ENCODE data around the gene RAB44.
"Not testable (repeated sequence)": the region's sequence is repeated elsewhere in the genome, so short reads cannot be mapped to it uniquely, and the experiment has no call there.

Gene RAB44

DNA sequence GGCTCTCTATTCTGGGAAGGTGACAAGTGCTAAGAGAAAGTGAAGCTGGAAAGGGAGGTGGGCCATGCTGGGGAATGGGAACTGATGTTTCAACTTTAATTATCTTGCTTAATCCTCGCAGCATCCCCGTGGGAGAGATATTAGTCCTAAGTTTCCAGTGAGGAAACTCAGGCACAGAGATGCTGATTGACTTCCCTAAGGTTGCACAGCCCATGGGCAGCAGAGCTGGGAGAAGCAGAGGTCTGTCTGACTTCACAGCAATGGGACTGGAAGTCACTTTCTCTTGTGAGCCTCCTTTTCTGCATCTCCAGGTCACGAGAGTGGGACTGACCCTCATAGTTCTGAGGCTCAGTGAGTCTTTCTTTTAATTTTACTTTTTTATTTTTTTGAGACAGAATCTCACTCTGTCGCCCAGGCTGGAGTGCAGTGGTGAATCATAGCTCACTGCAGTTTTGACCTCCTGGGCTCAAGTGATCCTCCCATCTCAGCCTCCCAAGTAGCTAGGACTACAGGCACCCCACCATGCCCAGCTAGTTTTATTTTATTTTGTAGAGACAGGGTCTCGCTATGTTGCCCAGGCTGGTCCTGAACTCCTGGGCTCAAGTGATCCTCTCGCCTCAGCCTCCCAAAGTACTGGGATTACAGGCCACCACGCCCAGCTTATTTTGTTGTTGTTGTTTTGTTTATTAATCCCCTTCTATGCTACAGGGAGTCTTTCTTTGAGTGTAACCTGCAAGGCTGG lies 2.6 kb downstream of the RAB44 start:
- TF ChIP-seq, protein P1, sequence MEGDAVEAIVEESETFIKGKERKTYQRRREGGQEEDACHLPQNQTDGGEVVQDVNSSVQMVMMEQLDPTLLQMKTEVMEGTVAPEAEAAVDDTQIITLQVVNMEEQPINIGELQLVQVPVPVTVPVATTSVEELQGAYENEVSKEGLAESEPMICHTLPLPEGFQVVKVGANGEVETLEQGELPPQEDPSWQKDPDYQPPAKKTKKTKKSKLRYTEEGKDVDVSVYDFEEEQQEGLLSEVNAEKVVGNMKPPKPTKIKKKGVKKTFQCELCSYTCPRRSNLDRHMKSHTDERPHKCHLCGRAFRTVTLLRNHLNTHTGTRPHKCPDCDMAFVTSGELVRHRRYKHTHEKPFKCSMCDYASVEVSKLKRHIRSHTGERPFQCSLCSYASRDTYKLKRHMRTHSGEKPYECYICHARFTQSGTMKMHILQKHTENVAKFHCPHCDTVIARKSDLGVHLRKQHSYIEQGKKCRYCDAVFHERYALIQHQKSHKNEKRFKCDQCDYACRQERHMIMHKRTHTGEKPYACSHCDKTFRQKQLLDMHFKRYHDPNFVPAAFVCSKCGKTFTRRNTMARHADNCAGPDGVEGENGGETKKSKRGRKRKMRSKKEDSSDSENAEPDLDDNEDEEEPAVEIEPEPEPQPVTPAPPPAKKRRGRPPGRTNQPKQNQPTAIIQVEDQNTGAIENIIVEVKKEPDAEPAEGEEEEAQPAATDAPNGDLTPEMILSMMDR (conservative IDR thresholded peaks at IDR 0.05; ENCODE audit: control insufficient read depth, insufficient read depth, low read depth, low read length): no peak
- DNase-seq (ENCODE audit: low read depth): no peak
- H3K4me3 ChIP-seq (ENCODE audit: control insufficient read depth, low read depth, low read length): no peak overlapping the region

DNA sequence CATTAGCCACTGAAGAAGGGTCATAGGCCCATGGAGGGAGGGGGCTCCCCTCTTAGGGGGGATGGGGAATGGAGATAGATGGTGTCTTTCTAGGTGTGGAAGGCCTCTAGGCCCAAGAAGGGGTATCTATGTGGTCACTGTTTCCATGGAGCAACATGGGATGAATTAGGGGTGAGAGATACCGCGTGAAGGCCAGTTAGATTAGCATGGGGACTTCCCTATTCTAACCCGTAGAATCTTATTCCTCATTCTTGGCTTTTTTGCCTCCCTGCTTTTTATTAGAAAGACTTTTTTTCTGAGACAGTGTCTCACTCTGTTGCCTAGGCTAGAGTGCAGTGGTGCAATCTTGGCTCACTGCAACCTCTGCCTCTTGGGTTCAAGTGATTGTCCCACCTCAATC lies 3.2 kb downstream of the RAB44 start:
- H3K4me3 ChIP-seq (ENCODE audit: control insufficient read depth, low read depth, low read length): no peak overlapping the region
- TF ChIP-seq, protein P1 (conservative IDR thresholded peaks at IDR 0.05; ENCODE audit: control insufficient read depth, insufficient read depth, low read depth, low read length): no peak
- no peak for DNase-seq (ENCODE audit: low read depth)

- DNase-seq (ENCODE audit: low read depth): no peak
- TF ChIP-seq, protein P1 (conservative IDR thresholded peaks at IDR 0.05; ENCODE audit: control insufficient read depth, insufficient read depth, low read depth, low read length): no peak
- no peak overlapping the region for H3K4me3 ChIP-seq (ENCODE audit: control insufficient read depth, low read depth, low read length)
These were observed 3.9 kb downstream of the RAB44 start for GRCh38 chr6:36701401-36701991.

DNA sequence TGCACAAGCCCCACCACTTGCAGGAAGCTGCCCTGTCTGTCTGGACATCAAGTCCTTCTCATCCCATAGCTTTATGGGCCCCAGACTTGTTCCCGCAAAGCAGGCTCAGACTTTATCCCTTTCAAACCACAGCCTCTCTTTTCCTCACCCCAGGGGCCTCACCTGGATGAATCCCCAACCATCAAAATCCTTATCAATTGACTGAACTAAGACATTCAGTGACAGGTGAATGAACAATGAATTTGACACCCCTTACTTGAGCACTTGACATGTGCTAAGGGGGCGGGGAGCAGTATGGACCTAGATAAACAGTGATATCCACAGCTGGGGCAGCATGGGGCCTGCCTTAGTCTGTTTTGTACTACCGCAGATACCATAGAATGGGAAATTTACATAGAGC lies 5.0 kb downstream of the RAB44 start:
- DNase-seq (ENCODE audit: low read depth): no peak
- no peak overlapping the region for H3K4me3 ChIP-seq (ENCODE audit: control insufficient read depth, low read depth, low read length)
- TF ChIP-seq, protein P1 (conservative IDR thresholded peaks at IDR 0.05; ENCODE audit: control insufficient read depth, insufficient read depth, low read depth, low read length): no peak

- DNase-seq (ENCODE audit: low read depth): no peak
- no peak overlapping the region for H3K4me3 ChIP-seq (ENCODE audit: control insufficient read depth, low read depth, low read length)
- TF ChIP-seq, protein P1 (conservative IDR thresholded peaks at IDR 0.05; ENCODE audit: control insufficient read depth, insufficient read depth, low read depth, low read length): no peak
These were observed 5.5 kb downstream of the RAB44 start for GRCh38 chr6:36703081-36703606.

DNA sequence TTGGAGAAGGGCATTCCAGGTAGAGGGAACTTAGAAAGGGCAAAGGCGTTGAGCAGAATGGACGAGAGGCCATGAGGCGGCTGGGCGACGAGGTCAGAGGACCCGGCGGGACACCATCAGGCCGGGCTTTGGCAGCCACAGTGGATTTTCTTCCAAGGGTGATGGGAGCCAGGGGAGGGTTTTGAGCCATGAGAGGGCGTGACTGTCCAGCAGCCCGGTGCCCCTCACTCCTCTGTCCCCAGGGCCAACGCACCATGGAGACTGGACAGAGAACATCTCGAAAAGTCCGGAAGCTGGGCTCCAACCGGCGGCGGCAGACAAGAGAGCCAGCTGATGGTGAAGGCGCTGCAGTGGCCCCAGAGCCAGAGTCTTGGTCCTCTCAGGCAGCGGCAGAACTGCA lies 6.4 kb downstream of the RAB44 start:
- DNase-seq (ENCODE audit: low read depth): no peak
- TF ChIP-seq, protein P1 (conservative IDR thresholded peaks at IDR 0.05; ENCODE audit: control insufficient read depth, insufficient read depth, low read depth, low read length): no peak
- no peak overlapping the region for H3K4me3 ChIP-seq (ENCODE audit: control insufficient read depth, low read depth, low read length)

DNA sequence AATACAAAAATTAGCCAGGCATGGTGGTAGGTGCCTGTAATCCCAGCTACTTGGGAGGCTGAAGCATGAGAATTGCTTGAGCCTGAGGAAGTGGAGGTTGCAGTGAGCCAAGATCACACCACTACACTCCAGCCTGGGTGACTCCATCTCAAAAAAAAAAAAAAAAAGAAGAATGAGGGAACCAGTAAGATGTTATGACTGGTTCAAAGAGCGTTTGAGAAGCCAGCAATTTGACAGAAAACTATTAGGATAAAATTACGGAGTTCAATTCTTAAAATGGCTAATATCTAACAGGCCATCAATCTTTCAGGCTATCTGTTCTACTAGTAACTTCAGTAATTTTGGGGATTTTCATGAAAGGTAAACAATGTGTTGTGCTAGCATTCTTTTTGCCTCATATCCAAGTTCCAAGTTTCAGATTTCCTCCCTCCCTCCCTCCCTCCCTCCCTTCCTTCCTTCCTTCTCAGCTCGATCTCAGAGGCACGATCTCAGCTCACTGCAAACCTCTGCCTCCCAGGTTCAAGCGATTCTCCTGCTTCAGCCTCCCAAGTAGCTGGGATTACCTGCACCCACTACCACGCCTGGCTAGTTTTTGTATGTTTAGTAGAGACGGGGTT lies 7.4 kb downstream of the RAB44 start:
- not testable (repeated sequence) for H3K4me3 ChIP-seq (ENCODE audit: control insufficient read depth, low read depth, low read length); DNase-seq (ENCODE audit: low read depth)

Measured in fibroblast of mammary gland (primary cell).